GM23248 (cell line): ENCODE results near the gene WNT9A. TPM values are rescaled to one million over a fixed set of nuclear protein-coding genes. Genes with fewer than 3 reads are reported as not detected.

ENCODE experiments used
- DNase-seq: peaks from one replicate; pipeline ENCODE4 v3.0.0-alpha.2; 2015
- H2AFZ ChIP-seq: fragments of 200-600 bp; sonication (generic); 2 replicates; pipeline ENCODE4 v1.6.1; 2016; ENCODE audit warnings: antibody characterized with exemption
- H3F3A ChIP-seq: fragments of 200-600 bp; sonication (generic); 2 replicates; pipeline ENCODE4 v1.6.1; 2016; ENCODE audit warnings: mild to moderate bottlenecking, antibody characterized with exemption, mixed run types; ENCODE audit not compliant: insufficient read depth
- H3K27ac ChIP-seq: fragments of 200-600 bp; sonication (generic); 2 replicates; pipeline ENCODE4 v1.5.1; 2016; ENCODE audit warnings: mild to moderate bottlenecking
- H3K27me3 ChIP-seq: fragments of 200-600 bp; sonication (generic); replicated peaks from 2 replicates; pipeline ENCODE4 v1.6.1; 2016; ENCODE audit warnings: mild to moderate bottlenecking; ENCODE audit not compliant: insufficient read depth
- H3K36me3 ChIP-seq: fragments of 200-600 bp; sonication (generic); 2 replicates; pipeline ENCODE4 v1.6.1; 2016; ENCODE audit warnings: low read depth, mild to moderate bottlenecking
- H3K4me1 ChIP-seq: fragments of 200-600 bp; sonication (generic); 2 replicates; pipeline ENCODE4 v1.6.1; 2016; ENCODE audit warnings: mild to moderate bottlenecking; ENCODE audit not compliant: insufficient read depth
- H3K4me2 ChIP-seq: fragments of 200-600 bp; sonication (generic); one replicate; pipeline ENCODE4 v1.6.1; 2016; ENCODE audit warnings: mild to moderate bottlenecking; ENCODE audit not compliant: unreplicated experiment
- H3K4me3 ChIP-seq: fragments of 200-600 bp; sonication (generic); 2 replicates; pipeline ENCODE4 v1.5.1; 2016; ENCODE audit warnings: mild to moderate bottlenecking
- H3K79me2 ChIP-seq: fragments of 200-600 bp; sonication (generic); 2 replicates; pipeline ENCODE4 v1.6.1; 2016; ENCODE audit warnings: mild to moderate bottlenecking; ENCODE audit not compliant: insufficient read depth
- H3K9ac ChIP-seq: fragments of 200-600 bp; sonication (generic); 2 replicates; pipeline ENCODE4 v1.6.1; 2016; ENCODE audit warnings: mild to moderate bottlenecking
- H3K9me2 ChIP-seq: fragments of 200-600 bp; sonication (generic); 2 replicates; pipeline ENCODE4 v1.6.1; 2016; ENCODE audit warnings: mixed run types, mild to moderate bottlenecking, moderate library complexity; ENCODE audit not compliant: insufficient read depth
- H3K9me3 ChIP-seq: fragments of 200-600 bp; sonication (generic); one replicate; pipeline ENCODE4 v1.6.1; 2017; ENCODE audit warnings: low read depth
- H4K20me1 ChIP-seq: fragments of 200-600 bp; sonication (generic); 2 replicates; pipeline ENCODE4 v1.6.0; 2016; ENCODE audit not compliant: insufficient read depth
- EZH2 ChIP-seq: fragments of 200-600 bp; sonication (generic); IDR thresholded peaks from 2 replicates; pipeline ENCODE4 v1.6.1; 2018; ENCODE audit warnings: antibody characterized with exemption, mild to moderate bottlenecking; ENCODE audit not compliant: insufficient read depth, poor library complexity, severe bottlenecking
- EZH2phosphoT487 ChIP-seq: fragments of 200-600 bp; sonication (generic); IDR thresholded peaks from 2 replicates; pipeline ENCODE4 v1.6.1; 2018; ENCODE audit warnings: antibody characterized with exemption, moderate library complexity, mild to moderate bottlenecking, low read depth; ENCODE audit not compliant: insufficient read depth
- WGBS, 2 experiments: methylation state at CpG; one replicate each; pipeline ENCODE4 v1.1.6; 2015 to 2017; ENCODE audit warnings: low lambda C conversion rate in 2 of 2, low coverage in 1 of 2; ENCODE audit errors: missing lambda C conversion rate in 2 of 2; 5-methylcytosine and 5-hydroxymethylcytosine counted together
- in situ Hi-C: fragments of 300-500 bp; cut with MboI; formaldehyde crosslinking; loops from 2 replicates; pipeline ENCODE4 v1.15.0; 2020
- polyA plus RNA-seq: library from polyadenylated mRNA; unstranded; fragments of >200 nt; fragmentation: Nextera tagmentation; extraction: Ambion mirVana; gene quantifications from 2 replicates; pipeline ENCODE4 v1.2.1, GENCODE V29; 2016
- total RNA-seq: library from RNA; depleted of rRNA; stranded (reverse); fragments of >200 nt; shearing (Covaris generic); gene quantifications from 2 replicates; pipeline ENCODE4 v1.2.3, GENCODE V29; 2014

WNT9A gene
- total and polyA plus RNA-seq, 2 experiments from 2014 or later, result 0.29 to 2.1 TPM

- H3K9me2 ChIP-seq, result no peaks in the 10 kb centered on the region
- 80 to 85% methylated on average over 13 to 14 of the region's 17 CpGs for WGBS, 2 experiments
- DNase-seq, result no peak
- H3F3A ChIP-seq, result peaks cover 13% of the 10 kb centered on the region
- no peaks in the 10 kb centered on the region for H3K79me2 ChIP-seq
- peaks cover under 1% of the 10 kb centered on the region; the same call in 1 of the 2 replicates for H3K4me1 ChIP-seq
- H3K4me2 ChIP-seq, result no peak overlapping the region
- H3K9me3 ChIP-seq, result no peaks in the 10 kb centered on the region
- no peaks in the 10 kb centered on the region for H3K36me3 ChIP-seq
- in situ Hi-C loops, result loop anchor here (25.0 kb wide), 1 partner anchor 454 kb away; no protein-coding TSS in a partner anchor
- no peak overlapping the region for H2AFZ ChIP-seq
- no peak for TF ChIP-seq EZH2
- TF ChIP-seq EZH2phosphoT487, result no peak
- no peaks in the 10 kb centered on the region for H4K20me1 ChIP-seq
- no peaks in the 10 kb centered on the region for H3K27me3 ChIP-seq
- no peak overlapping the region for H3K9ac ChIP-seq
- no peak overlapping the region for H3K4me3 ChIP-seq
- no peak overlapping the region for H3K27ac ChIP-seq
Measured at GRCh38 chr1:227940791-227941241, 6.9 kb downstream of the WNT9A start.

GRCh38 chr1:227939791-227940771 is 7.7 kb downstream of the WNT9A start:
- no peaks in the 10 kb centered on the region for H3K36me3 ChIP-seq
- H3K9me2 ChIP-seq, result no peaks in the 10 kb centered on the region
- no peak overlapping the region for H3K27ac ChIP-seq
- in situ Hi-C loops, result loop anchor here (25.0 kb wide), 1 partner anchor 453 kb away; no protein-coding TSS in a partner anchor
- H4K20me1 ChIP-seq, result no peaks in the 10 kb centered on the region
- H3K79me2 ChIP-seq, result no peaks in the 10 kb centered on the region
- H3K4me3 ChIP-seq, result no peak overlapping the region
- H3K4me2 ChIP-seq, result no peak overlapping the region
- H3K27me3 ChIP-seq, result no peaks in the 10 kb centered on the region
- no peak for TF ChIP-seq EZH2phosphoT487
- TF ChIP-seq EZH2, result no peak
- DNase-seq, result no peak
- H3K9ac ChIP-seq, result no peak overlapping the region
- H3F3A ChIP-seq, result peaks cover 20% of the 10 kb centered on the region
- WGBS, 2 experiments, result 66 to 67% methylated on average over 20 of the region's 20 CpGs
- no peaks in the 10 kb centered on the region for H3K9me3 ChIP-seq
- H3K4me1 ChIP-seq, result no peaks in the 10 kb centered on the region
- H2AFZ ChIP-seq, result no peak overlapping the region

GRCh38 chr1:227938911-227939790 is 8.6 kb downstream of the WNT9A start:
- Histone ChIP-seq H3K9me3 (no peaks in the 10 kb centered on the region), H3K9me2 (no peaks in the 10 kb centered on the region), H3K27ac (no peak overlapping the region), H3K4me3 (no peak overlapping the region), H3K9ac (no peak overlapping the region), H3K4me2 (no peak overlapping the region), H3K79me2 (no peaks in the 10 kb centered on the region), H3K27me3 (no peaks in the 10 kb centered on the region), H4K20me1 (no peaks in the 10 kb centered on the region), H3F3A (peaks cover 29% of the 10 kb centered on the region), H3K36me3 (no peaks in the 10 kb centered on the region), H2AFZ (no peak overlapping the region), H3K4me1 (no peaks in the 10 kb centered on the region)
- WGBS, 2 experiments, result 69 to 77% methylated on average over 25 to 27 of the region's 27 CpGs
- in situ Hi-C loops, result loop anchor here (25.0 kb wide), 1 partner anchor 452 kb away; no protein-coding TSS in a partner anchor
- no peak for DNase-seq
- no peak for TF ChIP-seq EZH2phosphoT487
- TF ChIP-seq EZH2, result no peak

- no peaks in the 10 kb centered on the region for H3K27me3 ChIP-seq
- no peaks in the 10 kb centered on the region for H3K4me1 ChIP-seq
- in situ Hi-C loops, result loop anchor here (25.0 kb wide), 1 partner anchor 451 kb away; no protein-coding TSS in a partner anchor
- H3K27ac ChIP-seq, result no peak overlapping the region
- H3K9ac ChIP-seq, result no peak overlapping the region
- no peaks in the 10 kb centered on the region for H4K20me1 ChIP-seq
- no peak overlapping the region for H2AFZ ChIP-seq
- H3K9me3 ChIP-seq, result no peaks in the 10 kb centered on the region
- TF ChIP-seq EZH2phosphoT487 (no peak), EZH2 (no peak)
- H3K36me3 ChIP-seq, result no peaks in the 10 kb centered on the region
- 87 to 88% methylated on average over 10 of the region's 10 CpGs for WGBS, 2 experiments
- H3K4me2 ChIP-seq, result no peak overlapping the region
- H3K9me2 ChIP-seq, result no peaks in the 10 kb centered on the region
- H3F3A ChIP-seq, result peaks cover 35% of the 10 kb centered on the region
- no peak for DNase-seq
- no peaks in the 10 kb centered on the region for H3K79me2 ChIP-seq
- no peak overlapping the region for H3K4me3 ChIP-seq
Measured at GRCh38 chr1:227938276-227938675, 9.5 kb downstream of the WNT9A start.
